Skin epidermis (tissue), 12 donors: ENCODE measurements around the gene DDX11.
A peak's percentile ranks its signal among the peaks of the same experiment; 100 is the strongest.
"Not testable (repeated sequence)": the region's sequence is repeated elsewhere in the genome, so short reads cannot be mapped to it uniquely, and the experiment has no call there.

Experiments used
- H3K27ac ChIP-seq, 21 experiments: fragments of 200-600 bp; sonication (generic) in 11 of 21; one replicate each; pipeline ENCODE4 v1.5.0; 2020; ENCODE audit warnings: mild to moderate bottlenecking in 3 of 21, inconsistent platforms in 2 of 21, moderate library complexity in 2 of 21
- H3K4me3 ChIP-seq, 7 experiments: fragments of 200-600 bp; sonication (generic) in 2 of 7; one replicate each; pipeline ENCODE4 v1.5.0; 2020; ENCODE audit warnings: inconsistent platforms in 2 of 7, mild to moderate bottlenecking in 2 of 7, moderate library complexity in 1 of 7

The DDX11 gene

GRCh38 chr12:31096251-31097065, 22.8 kb downstream of the DDX11 start:
- not testable (repeated sequence) for H3K4me3 ChIP-seq, H3K27ac ChIP-seq

- not testable (repeated sequence) for H3K27ac ChIP-seq, H3K4me3 ChIP-seq
Observed at GRCh38 chr12:31097819-31098218, 24.2 kb downstream of the DDX11 start.

GRCh38 chr12:31098363-31098762, 24.7 kb downstream of the DDX11 start:
- H3K4me3 ChIP-seq, H3K27ac ChIP-seq: not testable (repeated sequence)

GRCh38 chr12:31098771-31099170, 25.1 kb downstream of the DDX11 start:
- not testable (repeated sequence) for H3K27ac ChIP-seq, H3K4me3 ChIP-seq

- not testable (repeated sequence) for H3K4me3 ChIP-seq
- H3K27ac ChIP-seq, result peak overlapping the region in 1 of 21 experiments; percentile 19
Observed at GRCh38 chr12:31099434-31099833, 25.8 kb downstream of the DDX11 start.

- H3K27ac ChIP-seq, H3K4me3 ChIP-seq: not testable (repeated sequence)
Observed at GRCh38 chr12:31100503-31101208, 27.0 kb downstream of the DDX11 start.

GRCh38 chr12:31102125-31102524, 28.5 kb downstream of the DDX11 start:
- H3K4me3 ChIP-seq, H3K27ac ChIP-seq: not testable (repeated sequence)

GRCh38 chr12:31102596-31102995, 28.9 kb downstream of the DDX11 start:
- not testable (repeated sequence) for H3K4me3 ChIP-seq, H3K27ac ChIP-seq

GRCh38 chr12:31103561-31103975, 29.9 kb downstream of the DDX11 start:
- not testable (repeated sequence) for H3K4me3 ChIP-seq, H3K27ac ChIP-seq

GRCh38 chr12:31104220-31104619, 30.6 kb downstream of the DDX11 start:
- H3K27ac ChIP-seq, H3K4me3 ChIP-seq: not testable (repeated sequence)

GRCh38 chr12:31104773-31105172, 31.1 kb downstream of the DDX11 start:
- H3K4me3 ChIP-seq, H3K27ac ChIP-seq: not testable (repeated sequence)

GRCh38 chr12:31105668-31106067, 32.0 kb downstream of the DDX11 start:
- Histone ChIP-seq H3K27ac (no peak overlapping the region), H3K4me3 (no peak overlapping the region)

- H3K27ac ChIP-seq, result no peak overlapping the region
Observed at GRCh38 chr12:31106101-31106803, 32.6 kb downstream of the DDX11 start.

GRCh38 chr12:31109773-31110172, 36.1 kb downstream of the DDX11 start:
- not testable (repeated sequence) for H3K27ac ChIP-seq, H3K4me3 ChIP-seq

More at GRCh38 chr12:31106101-31106803, 32.6 kb downstream of the DDX11 start:
- H3K4me3 ChIP-seq, result no peak overlapping the region

- H3K4me3 ChIP-seq, H3K27ac ChIP-seq: not testable (repeated sequence)
Observed at GRCh38 chr12:31110263-31110662, 36.6 kb downstream of the DDX11 start.

- H3K4me3 ChIP-seq, H3K27ac ChIP-seq: not testable (repeated sequence)
Observed at GRCh38 chr12:31115092-31115601, 41.5 kb downstream of the DDX11 start.

- peak overlapping the region in 3 of 7 experiments; percentile 26 to 36 (median 32) for H3K4me3 ChIP-seq
- H3K27ac ChIP-seq, result not testable (repeated sequence)
Observed at GRCh38 chr12:31116846-31117202, 43.2 kb downstream of the DDX11 start.

- Histone ChIP-seq H3K4me3 (peak overlapping the region; percentile 2 to 36 (median 20)), H3K27ac (peak overlapping the region in 1 of 21 experiments; percentile 6)
Observed at GRCh38 chr12:31117203-31118011, 43.7 kb downstream of the DDX11 start.
